A673 (cell line): ENCODE measurements around the gene ORAI3. TPM values are rescaled to one million over a fixed set of nuclear protein-coding genes. Genes with fewer than 3 reads are reported as not detected.

Source experiments
- BruUV-seq: library from RNA; stranded (reverse); fragments of 400-500 nt; replicated peaks from 2 replicates; lab custom pipeline; 2021; lab: Mats Ljungman, UMichigan
- CTCF ChIA-PET: fragments of 300-600 bp; sonication (Branson Sonifier 250); formaldehyde crosslinking; loops from one replicate; lab custom pipeline; 2022; ENCODE audit warnings: antibody characterized with exemption; lab: Charles Lee
- POLR2A ChIA-PET: fragments of 300-600 bp; sonication (Branson Sonifier 250); formaldehyde crosslinking; loops from one replicate; lab custom pipeline; 2022; ENCODE audit warnings: antibody characterized with exemption; ENCODE audit not compliant: low non-redundant PET; lab: Charles Lee
- DNase-seq: peaks from one replicate; pipeline ENCODE4 v3.0.0-alpha.2; 2015; ENCODE audit warnings: low spot score
- H3K27ac ChIP-seq: fragments of 200-600 bp; sonication (generic); 2 replicates; pipeline ENCODE4 v1.5.1; 2016; ENCODE audit warnings: mixed run types, low read depth, mild to moderate bottlenecking, mixed read lengths, antibody characterized with exemption, low read length; ENCODE audit not compliant: poor library complexity, severe bottlenecking
- H3K27me3 ChIP-seq: fragments of 200-600 bp; sonication (generic); replicated peaks from 2 replicates; pipeline ENCODE4 v1.6.1; 2017; ENCODE audit warnings: mixed run types, low read depth, mild to moderate bottlenecking, mixed read lengths, antibody characterized with exemption, low read length; ENCODE audit not compliant: insufficient read depth, poor library complexity
- H3K36me3 ChIP-seq: fragments of 200-600 bp; sonication (generic); 2 replicates; pipeline ENCODE4 v1.6.1; 2016; ENCODE audit warnings: mixed run types, mild to moderate bottlenecking, mixed read lengths, antibody characterized with exemption, low read length; ENCODE audit not compliant: insufficient read depth, poor library complexity, severe bottlenecking
- H3K4me1 ChIP-seq: fragments of 200-600 bp; sonication (generic); 2 replicates; pipeline ENCODE4 v1.6.1; 2017; ENCODE audit warnings: mixed run types, mild to moderate bottlenecking, mixed read lengths, antibody characterized with exemption, low read length; ENCODE audit not compliant: insufficient read depth, poor library complexity, severe bottlenecking
- H3K4me3 ChIP-seq: fragments of 200-600 bp; sonication (generic); 2 replicates; pipeline ENCODE4 v1.5.1; 2016; ENCODE audit warnings: low read depth, mixed run types, mild to moderate bottlenecking, mixed read lengths, low read length; ENCODE audit not compliant: poor library complexity, severe bottlenecking
- H3K9me3 ChIP-seq: fragments of 200-600 bp; sonication (generic); 2 replicates; pipeline ENCODE4 v1.6.1; 2016; ENCODE audit warnings: mixed run types, low read depth, mild to moderate bottlenecking, mixed read lengths, antibody characterized with exemption, low read length; ENCODE audit not compliant: poor library complexity, severe bottlenecking
- CTCF ChIP-seq: fragments of 300-800, 200-600 bp; sonication (generic); conservative IDR thresholded peaks from 2 replicates; pipeline ENCODE4 v1.5.1; 2017; ENCODE audit warnings: low read depth, mild to moderate bottlenecking, antibody characterized with exemption, low read length, moderate library complexity, mixed read lengths
- EZH2 ChIP-seq: fragments of 200-600 bp; sonication (generic); IDR thresholded peaks from 2 replicates; pipeline ENCODE4 v1.6.1; 2017; ENCODE audit warnings: borderline replicate concordance, low read depth, mild to moderate bottlenecking, mixed read lengths, antibody characterized with exemption, low read length; ENCODE audit not compliant: poor library complexity, severe bottlenecking
- intact Hi-C: fragments of 100-400 bp; cut with micrococcal nuclease; formaldehyde crosslinking; loops from one replicate; pipeline ENCODE4 v1.10.0; 2022; ENCODE audit not compliant: unreplicated experiment
- total RNA-seq: library from RNA; stranded (reverse); gene quantifications from 2 replicates; pipeline ENCODE4 v1.2.3, GENCODE V29; 2021

The ORAI3 gene
- total RNA-seq, 1 experiment from 2014 or later = 2.1 TPM

- Histone ChIP-seq H3K27me3 (no peaks in the 10 kb centered on the region), H3K9me3 (no peaks in the 10 kb centered on the region), H3K36me3 (no peaks in the 10 kb centered on the region), H3K4me3 (no peak overlapping the region), H3K27ac (peak overlapping the region; percentile 82), H3K4me1 (peaks cover 22% of the 10 kb centered on the region)
- no TSS peak for BruUV-seq
- POLR2A ChIA-PET = no interaction called here
- no peak for TF ChIP-seq CTCF
- TF ChIP-seq EZH2 = no peak
- CTCF ChIA-PET = interaction anchor here (2.1 kb wide), 1 partner anchor 58 kb away, joined by 18 read pairs; no protein-coding TSS in a partner anchor
- intact Hi-C loops = no loop called here
- DNase-seq = peak; percentile 93
These were observed 45.3 kb upstream of the ORAI3 start for GRCh38 chr16:30903596-30903995.

GRCh38 chr16:30904114-30904780 is 44.6 kb upstream of the ORAI3 start:
- DNase-seq = no peak
- TF ChIP-seq CTCF (no peak), EZH2 (no peak)
- CTCF ChIA-PET = interaction anchor here (0.5 kb wide), 1 partner anchor 10 kb away, joined by 9 read pairs; no protein-coding TSS in a partner anchor

GRCh38 chr16:30907064-30907463 is 41.8 kb upstream of the ORAI3 start:
- TF ChIP-seq CTCF = no peak
- TF ChIP-seq EZH2 = no peak
- H3K9me3 ChIP-seq = no peaks in the 10 kb centered on the region
- ChIA-PET CTCF (no interaction called here), POLR2A (no interaction called here)
- no peaks in the 10 kb centered on the region for H3K27me3 ChIP-seq
- BruUV-seq = no TSS peak
- H3K27ac ChIP-seq = no peak overlapping the region
- no peaks in the 10 kb centered on the region for H3K36me3 ChIP-seq
- H3K4me1 ChIP-seq = peaks cover 22% of the 10 kb centered on the region
- no peak overlapping the region for H3K4me3 ChIP-seq
- DNase-seq = no peak
- intact Hi-C loops = no loop called here

More at GRCh38 chr16:30904114-30904780, 44.6 kb upstream of the ORAI3 start:
- no peak overlapping the region for H3K4me3 ChIP-seq
- peaks cover 22% of the 10 kb centered on the region for H3K4me1 ChIP-seq
- POLR2A ChIA-PET = no interaction called here
- H3K27ac ChIP-seq = peak overlapping the region; percentile 82
- no peaks in the 10 kb centered on the region for H3K9me3 ChIP-seq
- no TSS peak for BruUV-seq
- H3K27me3 ChIP-seq = no peaks in the 10 kb centered on the region
- no peaks in the 10 kb centered on the region for H3K36me3 ChIP-seq
- intact Hi-C loops = no loop called here
